Measurements from ENCODE around the gene VSTM2L. TPM values are rescaled to one million over a fixed set of nuclear protein-coding genes. Genes with fewer than 3 reads are reported as not detected.

VSTM2L gene
- total RNA-seq, 2 donors from 2014 or later, result 1.4 to 2.9 TPM

- no peak overlapping the region for H3K27ac ChIP-seq (ENCODE audit: low read depth, low read length)
- Mint-ChIP-seq H3K27me3 (ENCODE audit: insufficient read depth) (peaks cover 7% of the 10 kb centered on the region), H3K9me3 (no peaks in the 10 kb centered on the region), H3K4me1 (peaks cover 13% of the 10 kb centered on the region), H3K36me3 (ENCODE audit: low read depth) (no peaks in the 10 kb centered on the region), H3K4me3 (no peak overlapping the region), H3K27ac (no peak overlapping the region)
- H3K9me3 ChIP-seq (ENCODE audit: control insufficient read depth, low read length), result no peaks in the 10 kb centered on the region
- no peaks in the 10 kb centered on the region for H3K36me3 ChIP-seq (ENCODE audit: control insufficient read depth, insufficient read depth, low read length)
- H3K27me3 ChIP-seq (ENCODE audit: control insufficient read depth, insufficient read depth, low read length, poor library complexity, severe bottlenecking), result no peaks in the 10 kb centered on the region
- no peaks in the 10 kb centered on the region for H3K4me1 ChIP-seq (ENCODE audit: control insufficient read depth, insufficient read depth, low read length)
- H3K9ac ChIP-seq (ENCODE audit: extremely low read depth, low read length, poor library complexity, severe bottlenecking), result no peak overlapping the region
- no peak overlapping the region for H3K4me3 ChIP-seq (ENCODE audit: low read length)
- WGBS, 2 experiments (ENCODE audit: insufficient coverage in 1 of 2, insufficient read length in 1 of 2), result 87 to 100% methylated on average over 1 to 4 of the region's 6 CpGs
- TF ChIP-seq CTCF (conservative IDR thresholded peaks at IDR 0.05), result no peak
- no peak for DNase-seq
Observed at GRCh38 chr20:37921341-37921929, 18.5 kb downstream of the VSTM2L start.

GRCh38 chr20:37922016-37922415, 19.1 kb downstream of the VSTM2L start:
- Histone ChIP-seq H3K27ac (ENCODE audit: low read depth, low read length) (no peak overlapping the region), H3K9me3 (ENCODE audit: control insufficient read depth, low read length) (no peaks in the 10 kb centered on the region), H3K36me3 (ENCODE audit: control insufficient read depth, insufficient read depth, low read length) (no peaks in the 10 kb centered on the region), H3K4me1 (ENCODE audit: control insufficient read depth, insufficient read depth, low read length) (no peaks in the 10 kb centered on the region), H3K4me3 (ENCODE audit: low read length) (no peak overlapping the region), H3K27me3 (ENCODE audit: control insufficient read depth, insufficient read depth, low read length, poor library complexity, severe bottlenecking) (no peaks in the 10 kb centered on the region), H3K9ac (ENCODE audit: extremely low read depth, low read length, poor library complexity, severe bottlenecking) (no peak overlapping the region)
- Mint-ChIP-seq H3K27ac (no peak overlapping the region), H3K4me1 (peaks cover 9% of the 10 kb centered on the region), H3K9me3 (no peaks in the 10 kb centered on the region), H3K27me3 (ENCODE audit: insufficient read depth) (peaks cover 4% of the 10 kb centered on the region), H3K36me3 (ENCODE audit: low read depth) (no peaks in the 10 kb centered on the region), H3K4me3 (no peak overlapping the region)
- no peak for DNase-seq
- 94 to 100% methylated on average over 3 of the region's 3 CpGs for WGBS, 2 experiments (ENCODE audit: insufficient coverage in 1 of 2, insufficient read length in 1 of 2)
- TF ChIP-seq CTCF (conservative IDR thresholded peaks at IDR 0.05), result no peak

GRCh38 chr20:37925265-37926165, 22.6 kb downstream of the VSTM2L start:
- Mint-ChIP-seq H3K27me3 (ENCODE audit: insufficient read depth) (no peaks in the 10 kb centered on the region), H3K27ac (no peak overlapping the region), H3K4me3 (no peak overlapping the region), H3K9me3 (no peaks in the 10 kb centered on the region), H3K36me3 (ENCODE audit: low read depth) (no peaks in the 10 kb centered on the region), H3K4me1 (peaks cover 10% of the 10 kb centered on the region)
- TF ChIP-seq CTCF (conservative IDR thresholded peaks at IDR 0.05), result no peak
- Histone ChIP-seq H3K4me3 (ENCODE audit: low read length) (no peak overlapping the region), H3K27ac (ENCODE audit: low read depth, low read length) (no peak overlapping the region), H3K36me3 (ENCODE audit: control insufficient read depth, insufficient read depth, low read length) (no peaks in the 10 kb centered on the region), H3K9me3 (ENCODE audit: control insufficient read depth, low read length) (no peaks in the 10 kb centered on the region), H3K27me3 (ENCODE audit: control insufficient read depth, insufficient read depth, low read length, poor library complexity, severe bottlenecking) (no peaks in the 10 kb centered on the region), H3K4me1 (ENCODE audit: control insufficient read depth, insufficient read depth, low read length) (no peaks in the 10 kb centered on the region), H3K9ac (ENCODE audit: extremely low read depth, low read length, poor library complexity, severe bottlenecking) (no peak overlapping the region)
- WGBS, 2 experiments (ENCODE audit: insufficient coverage in 1 of 2, insufficient read length in 1 of 2), result 85 to 94% methylated on average over 13 to 19 of the region's 19 CpGs
- peak; percentile 69 for DNase-seq
